Jurkat, Clone E6-1 (cell line): Measurements from ENCODE around the gene FBXL7. TPM values are rescaled to one million over a fixed set of nuclear protein-coding genes. Genes with fewer than 3 reads are reported as not detected.

Experiments
- DNase-seq: peaks from one replicate; pipeline ENCODE4 v3.0.0-alpha.2; 2011; ENCODE audit warnings: low read depth, low spot score
- H3K4me3 ChIP-seq: 2 replicates; pipeline ENCODE4 v1.5.1; 2011; ENCODE audit warnings: mild to moderate bottlenecking, low read length, control low read depth, moderate library complexity
- polyA plus RNA-seq: library from polyadenylated mRNA; unstranded; fragments of >200 nt; gene quantifications from one replicate; pipeline ENCODE4 v1.2.1, GENCODE V29; 2012; ENCODE audit warnings: missing spikeins; ENCODE audit not compliant: insufficient read length, insufficient read depth

FBXL7 gene
- not detected for polyA plus RNA-seq

GRCh38 chr5:15499528-15500324 lies at the start of gene FBXL7:
TSS of gene FBXL7 (plus strand) at chr5:15500180.
- no peak within 1 kb of the TSS for H3K4me3 ChIP-seq
- no peak for DNase-seq

DNA sequence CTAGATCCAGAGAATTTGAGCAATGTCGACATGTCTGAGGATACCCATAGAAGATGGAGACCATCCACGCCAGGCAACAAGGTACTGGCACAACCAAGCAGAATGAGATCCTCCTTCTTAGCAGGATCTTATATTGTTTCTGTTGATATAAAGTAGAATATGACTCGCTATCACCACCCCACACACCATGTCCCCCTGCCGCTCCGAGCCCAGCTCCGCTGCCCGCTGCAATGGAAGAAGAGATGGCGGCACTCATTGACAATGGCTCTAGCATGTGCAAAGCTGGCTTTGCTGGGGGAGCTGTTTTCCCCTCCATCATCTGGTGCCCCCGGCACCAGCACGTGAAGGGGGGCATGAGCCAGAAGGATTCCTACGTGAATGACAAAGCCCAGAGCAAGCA lies 49.5 kb upstream of the FBXL7 start:
- no peak for DNase-seq
- no peak overlapping the region for H3K4me3 ChIP-seq

DNA sequence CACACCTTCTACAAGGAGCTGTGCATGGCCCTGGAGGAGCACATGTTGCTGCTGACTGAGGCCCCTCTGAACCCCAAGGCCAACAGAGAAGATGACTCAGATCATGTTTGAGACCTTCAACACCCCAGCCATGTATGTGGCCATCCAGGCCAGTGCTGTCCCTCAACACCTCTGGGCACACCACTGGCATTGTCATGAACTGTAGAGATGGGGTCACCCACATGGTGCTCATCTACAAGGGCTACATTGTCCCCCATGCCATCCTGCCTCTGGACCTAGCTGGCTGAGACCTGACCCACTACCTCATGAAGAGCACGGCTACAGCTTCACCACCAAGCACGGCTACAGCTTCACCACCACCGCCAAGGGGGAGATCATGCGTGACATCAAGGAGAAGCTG lies 49.0 kb upstream of the FBXL7 start:
- no peak for DNase-seq
- no peak overlapping the region for H3K4me3 ChIP-seq

- DNase-seq: no peak
- H3K4me3 ChIP-seq: no peak overlapping the region
Measured at GRCh38 chr5:15452030-15452429, 48.0 kb upstream of the FBXL7 start.

- DNase-seq: no peak
- H3K4me3 ChIP-seq: no peak overlapping the region
Measured at GRCh38 chr5:15452781-15453180, 47.2 kb upstream of the FBXL7 start.

GRCh38 chr5:15459200-15459599 lies 40.8 kb upstream of the FBXL7 start:
- no peak for DNase-seq
- no peak overlapping the region for H3K4me3 ChIP-seq

- DNase-seq: peak; percentile 7
- H3K4me3 ChIP-seq: no peak overlapping the region
Measured at GRCh38 chr5:15463231-15463980, 36.6 kb upstream of the FBXL7 start.

GRCh38 chr5:15472116-15472515 lies 27.9 kb upstream of the FBXL7 start:
- no peak overlapping the region for H3K4me3 ChIP-seq
- DNase-seq: no peak

DNA sequence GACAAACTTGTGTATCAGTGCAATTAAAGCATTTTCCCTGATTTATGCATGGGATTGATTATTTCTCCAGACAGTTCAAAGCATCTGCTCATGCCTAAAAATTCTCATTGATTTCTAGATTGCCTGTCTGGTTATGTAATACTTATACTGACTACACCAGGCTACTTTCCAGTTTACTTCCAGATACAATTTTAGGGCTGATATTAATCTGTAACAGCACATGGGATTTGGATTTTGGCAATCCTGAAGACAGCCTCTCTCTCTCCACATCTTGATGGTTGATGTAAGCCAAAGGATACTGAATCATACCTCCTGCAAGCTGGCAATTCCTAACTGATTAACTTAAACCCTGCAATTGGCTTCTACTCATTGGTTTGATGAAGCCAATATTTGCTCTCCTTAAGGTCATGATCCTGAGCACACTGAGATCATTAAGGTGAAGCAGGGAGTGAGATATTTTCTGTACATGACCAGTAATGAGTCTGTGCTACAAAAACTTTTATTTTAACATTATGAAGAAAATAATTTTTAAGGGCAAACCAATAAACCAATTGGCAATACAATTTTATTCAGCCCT lies 25.7 kb upstream of the FBXL7 start:
- H3K4me3 ChIP-seq: no peak overlapping the region
- no peak for DNase-seq

GRCh38 chr5:15475367-15475766 lies 24.6 kb upstream of the FBXL7 start:
- DNase-seq: no peak
- H3K4me3 ChIP-seq: no peak overlapping the region

DNA sequence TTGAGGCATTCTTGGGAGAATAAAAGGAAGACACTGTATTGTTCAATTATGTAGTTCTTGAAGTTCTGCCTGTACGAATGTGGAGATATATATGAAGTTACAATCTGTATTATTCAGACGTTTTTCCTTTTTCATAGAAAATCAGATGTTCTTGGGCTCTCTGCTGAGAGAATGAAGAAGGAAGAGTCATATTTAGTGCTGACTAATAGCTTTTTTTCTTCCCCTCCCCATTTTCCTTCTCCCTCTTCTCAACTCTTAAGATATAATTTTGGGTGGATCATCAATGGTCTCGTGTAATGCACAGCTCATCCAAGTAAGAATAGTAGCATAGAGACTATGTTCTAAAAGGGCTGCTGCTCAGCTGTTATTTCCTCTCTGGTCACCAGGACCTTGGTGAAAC lies 23.0 kb upstream of the FBXL7 start:
- DNase-seq: no peak
- no peak overlapping the region for H3K4me3 ChIP-seq

- H3K4me3 ChIP-seq: no peak overlapping the region
- DNase-seq: no peak
Measured at GRCh38 chr5:15480436-15480835, 19.5 kb upstream of the FBXL7 start.

DNA sequence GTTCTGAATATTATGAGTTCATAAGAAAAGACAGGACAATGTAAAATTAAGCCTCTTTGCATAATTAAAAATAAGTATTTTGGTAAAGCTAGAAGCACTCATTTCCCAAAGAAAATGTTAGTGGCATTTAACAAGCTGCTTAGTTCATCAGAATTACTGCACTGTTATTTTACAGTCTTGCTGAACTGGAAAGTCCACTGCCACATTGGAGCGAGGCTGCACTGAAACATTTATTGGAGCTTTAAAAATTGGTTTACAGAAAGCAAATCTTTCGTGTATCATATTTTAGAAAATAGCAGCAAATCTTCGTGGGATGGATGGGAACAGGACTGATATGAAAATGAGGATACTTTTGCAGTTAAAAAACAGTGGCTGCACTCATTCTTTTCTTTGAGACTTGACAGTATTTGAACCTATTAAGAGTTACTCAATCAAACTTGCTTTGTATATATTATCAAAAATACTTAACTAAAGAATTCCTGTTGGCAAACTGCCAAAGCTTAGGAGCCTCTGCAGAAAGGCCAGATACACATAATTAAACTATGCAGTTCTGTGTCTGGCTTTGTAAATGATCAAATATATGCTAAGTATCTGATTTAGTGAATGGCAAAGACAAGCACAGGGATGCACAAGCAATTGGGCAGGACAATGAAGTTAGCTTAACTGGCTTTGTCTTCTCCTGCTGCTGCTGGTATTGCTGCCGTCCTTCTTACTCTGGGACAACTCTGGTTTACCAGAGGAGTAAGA lies 16.5 kb upstream of the FBXL7 start:
- no peak overlapping the region for H3K4me3 ChIP-seq
- DNase-seq: no peak

GRCh38 chr5:15487228-15487627 lies 12.8 kb upstream of the FBXL7 start:
- no peak for DNase-seq
- H3K4me3 ChIP-seq: no peak overlapping the region

- no peak overlapping the region for H3K4me3 ChIP-seq
- DNase-seq: no peak
Measured at GRCh38 chr5:15489571-15490235, 10.3 kb upstream of the FBXL7 start.

- no peak overlapping the region for H3K4me3 ChIP-seq
- DNase-seq: no peak
Measured at GRCh38 chr5:15492545-15492944, 7.4 kb upstream of the FBXL7 start.

DNA sequence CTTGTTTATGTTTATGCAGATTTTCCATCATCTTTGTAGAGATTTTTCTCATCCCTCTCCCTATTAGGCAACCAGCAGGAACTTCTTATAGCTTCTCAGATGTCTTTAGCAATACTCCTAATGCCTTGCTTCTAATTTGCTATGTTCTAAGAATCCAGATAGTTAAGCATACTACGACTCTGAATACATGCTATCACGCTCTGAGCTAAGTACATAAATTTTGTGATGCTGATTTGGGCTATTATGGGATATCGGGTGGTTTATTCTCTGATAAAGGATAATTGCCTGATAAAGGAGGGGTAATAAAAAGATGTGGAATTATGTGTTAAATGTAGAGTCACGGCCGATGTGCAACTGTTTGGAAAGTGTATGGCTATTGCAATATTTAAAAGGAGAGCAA lies 6.5 kb upstream of the FBXL7 start:
- no peak for DNase-seq

DNA sequence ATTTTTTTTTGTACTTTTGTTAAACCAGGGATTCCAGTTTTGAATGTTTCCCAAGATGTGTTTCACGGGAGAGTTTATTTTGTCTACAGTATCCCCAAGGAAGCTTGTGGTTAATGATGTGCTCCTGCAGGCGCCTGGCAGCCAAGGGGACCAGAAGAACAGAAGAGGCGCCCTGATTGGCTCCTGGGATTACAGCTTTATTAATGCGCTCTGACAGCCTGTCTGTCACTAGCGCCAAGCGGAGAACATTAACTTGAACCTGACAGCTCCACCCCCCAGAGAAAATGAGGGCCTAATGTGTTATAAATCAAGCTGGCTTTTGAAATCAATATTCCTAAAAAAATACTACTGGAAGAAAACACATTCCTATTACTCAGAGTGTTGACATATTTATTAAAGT lies 5.0 kb upstream of the FBXL7 start:
- no peak for DNase-seq
- no peak overlapping the region for H3K4me3 ChIP-seq

More for the DNA sequence above, 6.5 kb upstream of the FBXL7 start:
- no peak overlapping the region for H3K4me3 ChIP-seq

DNA sequence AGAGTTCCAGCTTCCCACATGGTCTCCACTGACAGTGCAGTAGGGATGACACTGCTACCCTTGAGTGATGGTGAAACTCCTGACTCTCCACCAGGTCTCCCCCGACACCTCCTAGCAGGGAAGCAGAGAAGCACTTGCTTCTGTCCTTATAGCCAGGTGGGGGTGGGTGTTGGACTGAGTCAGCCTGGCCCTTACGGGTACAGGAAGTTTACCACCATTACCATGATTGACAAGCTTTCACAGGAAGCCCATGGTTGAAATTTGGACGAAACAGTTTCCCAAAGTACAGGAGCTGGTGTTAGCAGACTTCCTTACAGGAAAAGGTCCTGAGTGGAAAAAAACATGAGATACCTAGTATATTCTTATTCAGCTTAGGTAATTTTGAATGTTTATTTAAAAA lies 3.1 kb upstream of the FBXL7 start:
- no peak for DNase-seq

More for the DNA sequence above, 3.1 kb upstream of the FBXL7 start:
- H3K4me3 ChIP-seq: no peak overlapping the region
